ENCODE data around the gene KLK13. TPM values are rescaled to one million over a fixed set of nuclear protein-coding genes. Genes with fewer than 3 reads are reported as not detected.
A peak's percentile ranks its signal among the peaks of the same experiment; 100 is the strongest.

Gene KLK13
- total RNA-seq, 1 donor from 2014 or later = not detected

- peaks cover 68% of the 10 kb centered on the region for H3K27me3 ChIP-seq
- H3K27ac ChIP-seq = no peak overlapping the region
- H3K36me3 ChIP-seq = no peaks in the 10 kb centered on the region
- TF ChIP-seq EZH2 (IDR thresholded peaks at IDR 0.05) = no peak
- no peak for TF ChIP-seq CTCF (IDR thresholded peaks at IDR 0.05)
- TF ChIP-seq EZH2phosphoT487 (IDR thresholded peaks at IDR 0.05) = no peak
- H2AFZ ChIP-seq (replicated peaks) = no peak overlapping the region
- Mint-ChIP-seq H3K9me3 (peaks cover 13% of the 10 kb centered on the region), H3K4me3 (peak overlapping the region; percentile 47), H3K27me3 (ENCODE audit: insufficient read depth, low read depth) (peaks cover 61% of the 10 kb centered on the region), H3K4me1 (peaks cover 9% of the 10 kb centered on the region), H3K27ac (no peak overlapping the region), H3K36me3 (no peaks in the 10 kb centered on the region)
- peaks cover 25% of the 10 kb centered on the region for H3F3A ChIP-seq (ENCODE audit: low read depth)
- H4K20me1 ChIP-seq (ENCODE audit: low read depth) = peaks cover 7% of the 10 kb centered on the region
- no peak overlapping the region for H3K4me2 ChIP-seq
- peaks cover 13% of the 10 kb centered on the region for H3K4me1 ChIP-seq
- H3K9me3 ChIP-seq (ENCODE audit: low read depth) = no peaks in the 10 kb centered on the region
- DNase-seq (ENCODE audit: low spot score) = no peak
- H3K9ac ChIP-seq = no peak overlapping the region
- no peak overlapping the region for H3K4me3 ChIP-seq
- no peaks in the 10 kb centered on the region for H3K79me2 ChIP-seq (ENCODE audit: low read depth)
Measured at GRCh38 chr19:51015691-51016267, 49.1 kb downstream of the KLK13 start.

- H3K9me3 ChIP-seq (ENCODE audit: low read depth) = no peaks in the 10 kb centered on the region
- H3K9me3 Mint-ChIP-seq = peaks cover 13% of the 10 kb centered on the region
- H3K36me3 ChIP-seq = no peaks in the 10 kb centered on the region
- peaks cover 55% of the 10 kb centered on the region for H3K27me3 ChIP-seq
- peaks cover 56% of the 10 kb centered on the region for H3K27me3 Mint-ChIP-seq (ENCODE audit: insufficient read depth, low read depth)
- H3K27ac ChIP-seq = no peak overlapping the region
- H3K27ac Mint-ChIP-seq = no peak overlapping the region
- no peaks in the 10 kb centered on the region for H3K79me2 ChIP-seq (ENCODE audit: low read depth)
- H3K4me2 ChIP-seq = no peak overlapping the region
- H3K4me1 ChIP-seq = peaks cover 6% of the 10 kb centered on the region
- no peak overlapping the region for H3K4me3 ChIP-seq
- H4K20me1 ChIP-seq (ENCODE audit: low read depth) = no peaks in the 10 kb centered on the region
- H2AFZ ChIP-seq (replicated peaks) = no peak overlapping the region
- H3K4me3 Mint-ChIP-seq = peak overlapping the region; percentile 64
- no peak overlapping the region for H3K9ac ChIP-seq
- H3F3A ChIP-seq (ENCODE audit: low read depth) = peaks cover 12% of the 10 kb centered on the region
- peaks cover 9% of the 10 kb centered on the region for H3K4me1 Mint-ChIP-seq
- no peak for DNase-seq (ENCODE audit: low spot score)
- TF ChIP-seq EZH2 (IDR thresholded peaks at IDR 0.05) (no peak), CTCF (IDR thresholded peaks at IDR 0.05) (no peak), EZH2phosphoT487 (IDR thresholded peaks at IDR 0.05) (no peak)
- H3K36me3 Mint-ChIP-seq = no peaks in the 10 kb centered on the region
Measured at GRCh38 chr19:51014242-51014641, 50.6 kb downstream of the KLK13 start.

- Mint-ChIP-seq H3K4me3 (no peak overlapping the region), H3K36me3 (no peaks in the 10 kb centered on the region), H3K27ac (no peak overlapping the region), H3K9me3 (peaks cover 10% of the 10 kb centered on the region), H3K4me1 (peaks cover 6% of the 10 kb centered on the region), H3K27me3 (ENCODE audit: insufficient read depth, low read depth) (peaks cover 44% of the 10 kb centered on the region)
- Histone ChIP-seq H3K9ac (no peak overlapping the region), H3K9me3 (ENCODE audit: low read depth) (no peaks in the 10 kb centered on the region), H3F3A (ENCODE audit: low read depth) (peaks cover 8% of the 10 kb centered on the region), H3K4me1 (no peaks in the 10 kb centered on the region), H2AFZ (replicated peaks) (no peak overlapping the region), H3K27ac (no peak overlapping the region), H3K36me3 (no peaks in the 10 kb centered on the region), H3K4me2 (no peak overlapping the region), H3K27me3 (peaks cover 53% of the 10 kb centered on the region), H3K4me3 (no peak overlapping the region), H3K79me2 (ENCODE audit: low read depth) (no peaks in the 10 kb centered on the region), H4K20me1 (ENCODE audit: low read depth) (no peaks in the 10 kb centered on the region)
- TF ChIP-seq EZH2 (IDR thresholded peaks at IDR 0.05) = no peak
- no peak for TF ChIP-seq CTCF (IDR thresholded peaks at IDR 0.05)
- no peak for TF ChIP-seq EZH2phosphoT487 (IDR thresholded peaks at IDR 0.05)
- DNase-seq (ENCODE audit: low spot score) = no peak
Measured at GRCh38 chr19:51012661-51013190, 52.2 kb downstream of the KLK13 start.

Data from neural progenitor cell (in vitro differentiated cells).